HG02884 (cell line): ENCODE measurements around the gene SEC31A.
"Not testable (repeated sequence)": the region's sequence is repeated elsewhere in the genome, so short reads cannot be mapped to it uniquely, and the experiment has no call there.

Experiments
- ATAC-seq: cut with Tn5 transposase; IDR thresholded peaks from one replicate; pipeline ENCODE4 v1.9.1; 2021; ENCODE audit warnings: mild to moderate bottlenecking, moderate library complexity; ENCODE audit not compliant: unreplicated experiment

The SEC31A gene

DNA sequence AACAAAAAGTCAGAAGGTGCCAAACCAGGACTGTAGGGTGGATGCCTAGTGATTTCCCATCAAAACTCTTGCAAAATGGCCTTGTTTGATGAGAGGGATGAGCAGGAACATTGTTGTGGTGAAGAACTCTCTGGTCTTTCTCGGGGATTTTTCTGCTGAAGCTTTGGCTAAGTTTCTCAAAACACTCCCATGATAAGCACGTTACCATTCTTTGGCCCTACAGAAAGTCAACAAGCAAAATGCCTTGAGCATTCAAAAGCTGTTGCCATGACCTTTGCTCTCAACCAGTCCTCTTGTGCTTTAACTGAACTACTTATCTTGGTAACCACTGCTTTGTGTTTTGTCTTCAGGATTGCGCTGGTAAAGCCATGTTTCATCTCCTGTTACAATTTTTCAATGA, 3.0 kb upstream of the SEC31A start:
- ATAC-seq = no peak

DNA sequence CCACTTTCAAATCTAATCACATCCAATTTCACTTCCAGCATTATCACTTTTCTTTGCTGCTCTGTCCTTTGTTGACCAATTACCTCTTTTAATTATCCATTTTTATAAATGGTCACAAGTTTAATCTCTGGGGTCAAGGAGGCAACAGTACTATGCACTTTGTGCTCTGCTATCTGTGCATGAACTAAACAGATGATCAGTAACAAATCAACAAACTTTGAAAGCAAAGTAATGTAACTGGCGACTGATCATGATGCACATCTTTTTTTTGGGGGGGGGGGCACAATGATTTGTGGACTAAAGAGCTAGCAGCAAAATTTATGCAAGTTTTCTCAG, 1.5 kb upstream of the SEC31A start:
- no peak for ATAC-seq

DNA sequence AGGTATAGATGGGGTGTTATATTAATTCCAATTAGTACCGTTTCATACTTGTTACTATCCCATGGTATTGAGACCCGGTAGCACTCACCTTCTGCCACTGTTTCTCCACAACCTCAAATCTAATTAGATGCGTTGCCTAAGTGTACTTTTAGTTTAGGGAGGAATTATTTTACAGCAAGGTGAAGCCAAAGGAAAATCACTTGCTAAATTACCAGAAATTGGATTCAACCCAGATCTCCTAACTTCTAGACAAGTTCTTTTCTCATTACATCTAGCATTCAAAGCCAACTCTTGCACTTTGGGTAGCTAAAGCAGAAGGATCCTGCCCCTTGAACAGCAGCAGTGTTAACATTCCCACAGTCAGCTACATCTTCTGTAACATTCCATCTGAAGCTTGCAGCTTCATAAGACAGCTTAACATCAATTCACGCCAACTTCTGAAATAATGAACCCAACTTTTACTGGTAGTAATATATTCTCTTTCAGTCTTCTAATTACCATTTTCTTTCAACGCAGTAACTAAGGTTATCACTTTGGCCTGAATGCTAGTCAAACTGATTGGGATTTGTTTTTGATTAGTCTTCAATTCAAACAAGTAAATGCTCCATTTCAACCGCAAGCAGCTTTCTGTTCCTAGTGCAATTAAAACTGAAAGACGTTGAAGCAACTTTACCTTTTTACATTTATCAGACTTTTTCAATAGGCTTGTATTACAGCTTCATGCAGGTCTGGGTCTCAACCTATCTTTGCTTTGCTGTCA, 934 bp upstream of the SEC31A start:
- no peak for ATAC-seq

DNA sequence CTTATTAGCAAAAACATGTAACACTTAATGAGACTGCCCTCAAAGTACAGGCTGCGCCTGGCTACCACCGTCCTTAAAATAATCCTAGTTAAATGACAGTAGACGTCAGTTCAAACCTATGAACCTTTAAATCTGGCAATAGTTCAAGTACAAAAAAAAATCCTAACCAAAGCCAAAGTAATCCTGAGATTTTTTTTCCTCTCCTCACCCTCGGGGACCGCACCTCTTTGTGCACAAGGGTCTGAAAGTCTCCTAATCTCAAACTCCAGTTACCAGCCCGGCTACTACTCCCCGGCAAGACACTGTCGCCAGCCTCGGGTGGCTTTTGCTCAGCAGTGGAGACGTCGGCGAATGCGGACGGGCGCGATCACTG, 439 bp downstream of the SEC31A start:
- peak; percentile 1 for ATAC-seq

DNA sequence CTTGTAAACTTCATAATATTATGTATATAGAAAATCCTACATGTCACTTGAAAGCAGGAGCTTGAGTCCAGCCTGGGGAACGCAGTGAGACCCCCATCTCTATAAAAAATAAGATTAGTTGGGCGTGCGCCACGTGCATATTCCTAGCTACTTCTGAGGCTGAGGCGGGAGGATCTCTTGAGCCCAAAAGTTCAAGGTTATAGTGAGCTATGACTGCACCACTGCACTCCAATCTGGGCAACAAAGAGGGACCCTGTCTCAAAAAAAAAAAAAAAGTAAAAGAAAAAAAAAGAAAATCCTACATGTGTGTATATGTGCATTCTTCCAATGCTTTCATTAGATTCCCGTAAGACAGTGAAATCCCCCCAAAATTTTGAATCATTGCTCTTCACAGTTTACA, 1.7 kb downstream of the SEC31A start:
- ATAC-seq = no peak

DNA sequence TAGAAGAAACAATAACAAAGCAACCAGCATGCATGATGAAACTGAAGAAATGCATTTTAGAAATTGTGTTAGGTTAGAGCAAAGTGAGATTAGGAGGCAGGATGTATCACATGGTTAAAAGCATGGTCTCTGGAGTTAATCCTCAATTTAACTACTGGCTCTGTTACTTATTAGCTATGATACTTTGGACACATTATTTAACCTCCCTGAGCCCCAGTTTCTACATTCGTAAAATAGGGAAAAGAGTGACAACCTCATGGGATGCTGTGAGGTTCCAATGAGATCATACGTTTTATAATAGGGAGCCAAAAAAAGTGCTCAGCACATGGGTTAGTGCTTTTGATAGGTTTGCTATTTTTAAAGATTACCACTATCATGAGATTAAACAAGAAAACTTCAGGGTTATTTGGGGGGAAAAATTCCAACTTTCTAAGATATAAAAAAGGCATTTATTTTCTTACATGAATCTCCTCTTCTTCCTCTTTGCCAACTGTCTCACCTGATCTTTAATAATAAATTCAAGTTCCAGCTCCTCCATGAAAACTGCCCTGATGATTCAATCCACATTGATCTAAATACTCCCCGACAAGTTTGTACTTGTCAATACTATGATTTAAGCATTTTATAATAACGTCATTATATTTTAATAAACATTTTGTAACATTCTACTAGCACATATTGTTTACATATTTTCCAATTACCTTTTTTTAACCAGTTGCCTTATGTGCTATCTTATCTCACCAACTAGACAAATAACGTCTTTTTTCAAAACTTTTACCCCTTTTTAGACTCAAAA, 4.6 kb downstream of the SEC31A start:
- no peak for ATAC-seq

DNA sequence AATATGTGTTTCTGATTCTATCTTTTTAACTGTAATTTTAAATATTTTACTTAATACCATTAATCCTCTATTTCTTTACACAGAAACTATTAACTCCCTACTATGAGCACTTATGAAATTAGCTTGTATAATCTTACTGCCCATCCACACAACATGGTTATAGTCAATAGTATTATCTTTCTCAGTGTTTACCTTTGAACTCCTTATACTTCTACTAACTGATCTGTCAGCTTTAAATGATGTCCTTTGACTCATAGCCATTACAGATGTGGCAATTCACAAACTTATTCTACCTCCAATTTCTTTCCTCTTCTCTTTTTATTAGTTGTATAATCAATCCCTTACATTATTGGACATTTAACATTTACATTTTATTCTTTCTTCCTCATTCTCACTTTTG, 5.5 kb downstream of the SEC31A start:
- ATAC-seq = no peak

DNA sequence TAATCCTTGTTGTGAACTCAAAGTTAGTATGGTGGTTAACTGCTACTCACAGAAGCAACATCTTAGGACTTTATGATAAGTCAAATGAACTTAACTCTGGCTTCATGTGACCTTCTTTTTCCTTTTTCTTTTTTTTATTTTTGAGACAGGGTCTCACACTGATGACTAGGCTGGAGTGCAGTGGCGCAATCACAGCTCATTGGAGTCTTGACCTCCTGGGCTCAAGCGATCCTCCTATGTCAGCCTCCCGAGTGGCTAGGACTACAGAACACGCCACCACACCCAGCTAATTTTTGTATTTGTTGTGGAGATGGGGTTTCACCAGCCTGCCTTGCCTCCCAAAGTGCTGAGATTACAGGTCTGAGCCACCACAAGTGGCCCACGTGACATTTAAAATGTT, 22.4 kb downstream of the SEC31A start:
- ATAC-seq = no peak

DNA sequence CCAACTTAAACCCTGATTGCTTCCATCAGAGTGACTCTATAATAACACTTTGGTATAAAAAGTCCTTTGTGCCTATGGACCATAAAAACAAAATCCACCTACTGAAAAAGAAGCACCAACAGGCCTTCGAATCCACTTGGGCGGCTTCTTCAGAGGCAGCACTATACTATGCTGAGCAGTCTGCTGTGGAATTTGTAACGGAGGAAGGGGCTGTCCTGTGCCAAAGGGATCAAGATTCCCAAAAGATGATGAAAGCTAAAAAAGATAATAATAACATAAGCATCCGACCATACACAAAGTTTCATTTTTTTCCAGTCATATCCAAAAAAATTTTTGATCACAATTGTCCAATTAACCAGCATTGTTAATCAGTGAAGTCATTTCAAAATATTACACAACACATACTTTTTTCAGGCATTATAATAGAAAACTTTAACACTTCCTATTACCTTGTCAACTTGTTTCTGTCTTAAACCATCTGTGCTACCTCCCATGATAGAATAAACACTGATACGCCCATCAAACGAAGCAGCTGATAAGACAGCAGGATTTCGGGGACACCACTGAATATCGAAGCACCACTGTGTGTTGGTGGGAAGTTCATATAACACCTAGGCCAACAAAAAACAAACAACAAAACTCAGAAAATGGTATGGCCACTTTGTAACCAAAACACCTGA, 24.1 kb downstream of the SEC31A start:
- ATAC-seq = no peak

DNA sequence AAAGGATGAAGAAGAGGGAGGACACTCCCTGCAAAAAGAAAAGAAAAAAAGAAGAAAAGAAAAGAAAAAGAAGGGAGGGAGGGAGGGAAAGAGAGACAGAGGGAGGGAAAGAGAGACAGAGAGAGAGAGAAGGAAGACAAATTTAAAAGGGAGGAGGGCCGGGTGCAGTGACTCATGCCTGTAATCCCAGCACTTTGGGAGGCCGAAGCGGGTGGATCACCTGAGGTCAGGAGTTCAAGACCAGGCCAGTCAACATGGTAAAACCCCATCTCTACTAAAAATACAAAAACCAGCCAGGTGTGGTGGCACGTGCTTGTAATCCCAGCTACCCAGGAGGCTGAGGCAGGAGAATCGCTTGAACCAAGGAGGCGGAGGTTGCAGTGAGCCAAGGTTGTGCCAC, 24.9 kb downstream of the SEC31A start:
- not testable (repeated sequence) for ATAC-seq

DNA sequence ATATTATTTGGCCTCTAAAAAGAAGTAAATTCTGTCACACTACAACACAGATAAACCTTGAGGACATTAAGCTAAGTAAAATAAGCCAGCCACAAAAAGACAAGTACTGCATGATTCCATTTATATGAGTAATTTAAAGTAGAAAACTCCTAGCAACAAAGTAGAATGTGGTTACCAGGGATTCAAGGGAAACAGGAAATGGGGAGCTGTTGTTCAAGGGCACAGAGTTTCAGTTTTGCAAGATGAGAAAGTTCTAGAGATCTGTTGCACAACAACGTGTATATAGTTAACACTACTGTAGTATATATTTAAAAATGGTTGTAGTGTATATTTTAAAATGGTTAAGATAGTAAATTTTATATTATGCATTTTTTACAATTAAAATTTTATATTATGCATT, 25.4 kb downstream of the SEC31A start:
- ATAC-seq = no peak

DNA sequence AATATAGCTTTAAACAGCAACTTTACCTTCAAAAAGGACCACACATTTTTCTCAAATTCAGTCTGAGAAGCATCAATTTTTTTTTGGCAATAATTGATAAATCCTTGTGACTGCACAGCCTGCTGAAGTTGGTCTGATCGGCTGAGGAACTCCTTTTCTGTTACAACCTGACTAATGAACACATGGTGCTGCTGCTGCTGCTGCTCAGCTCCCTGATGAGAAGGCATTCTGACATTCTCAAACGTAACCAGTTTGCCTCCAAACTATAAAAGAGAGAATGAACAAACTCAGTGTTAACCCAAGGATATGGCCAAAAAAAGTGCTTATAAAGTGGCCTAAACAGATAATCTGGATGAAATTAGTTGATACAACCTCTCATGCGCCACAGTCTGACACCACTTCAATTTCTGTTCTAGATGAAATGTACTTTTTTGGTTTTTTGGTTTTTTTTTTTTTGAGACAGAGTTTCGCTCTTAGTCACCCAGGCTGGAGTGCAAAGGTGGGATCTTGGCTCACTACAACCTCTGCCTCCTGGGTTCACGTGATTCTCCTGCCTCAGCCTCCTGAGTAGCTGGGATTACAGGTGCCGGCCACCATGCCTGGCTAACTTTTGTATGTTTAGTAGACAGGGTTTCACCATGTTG, 26.5 kb downstream of the SEC31A start:
- ATAC-seq = no peak

DNA sequence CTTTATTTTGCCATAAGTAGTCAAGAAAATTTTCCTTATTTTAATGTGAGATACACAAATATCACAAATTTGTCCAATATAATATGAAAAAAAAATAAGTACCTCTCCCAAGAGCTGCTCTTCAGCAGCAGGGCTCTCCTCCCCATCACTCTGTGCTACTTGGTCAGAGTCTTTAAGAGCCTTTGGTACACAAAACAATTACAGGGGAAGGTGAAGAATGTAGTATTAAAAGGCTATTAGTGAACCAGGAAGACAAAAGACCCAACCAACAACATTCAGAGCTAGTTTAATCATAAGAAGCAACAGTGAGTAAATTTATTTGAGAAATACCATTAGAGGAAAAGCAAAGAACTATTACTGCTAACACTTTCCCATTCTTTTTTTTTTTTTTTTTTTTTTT, 29.4 kb downstream of the SEC31A start:
- ATAC-seq = no peak

DNA sequence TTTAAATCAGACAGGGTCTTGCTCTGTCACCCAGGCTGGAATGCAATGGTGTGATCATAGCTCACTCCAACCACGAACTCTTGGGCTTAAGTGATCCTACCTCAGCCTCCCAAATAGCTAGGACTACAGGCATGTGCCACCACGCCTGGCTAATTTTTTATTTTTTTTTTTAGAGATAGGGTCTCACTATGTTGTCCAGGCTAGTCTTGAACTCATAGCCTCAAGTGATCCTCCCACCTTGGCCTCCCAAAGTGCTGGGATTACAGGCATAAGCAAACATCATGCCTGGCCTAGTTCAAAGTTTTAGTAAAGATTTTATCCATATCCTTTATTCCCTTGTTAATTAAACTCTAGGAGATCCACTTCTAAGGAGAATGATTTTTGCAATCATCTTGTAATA, 30.5 kb downstream of the SEC31A start:
- ATAC-seq = not testable (repeated sequence)

DNA sequence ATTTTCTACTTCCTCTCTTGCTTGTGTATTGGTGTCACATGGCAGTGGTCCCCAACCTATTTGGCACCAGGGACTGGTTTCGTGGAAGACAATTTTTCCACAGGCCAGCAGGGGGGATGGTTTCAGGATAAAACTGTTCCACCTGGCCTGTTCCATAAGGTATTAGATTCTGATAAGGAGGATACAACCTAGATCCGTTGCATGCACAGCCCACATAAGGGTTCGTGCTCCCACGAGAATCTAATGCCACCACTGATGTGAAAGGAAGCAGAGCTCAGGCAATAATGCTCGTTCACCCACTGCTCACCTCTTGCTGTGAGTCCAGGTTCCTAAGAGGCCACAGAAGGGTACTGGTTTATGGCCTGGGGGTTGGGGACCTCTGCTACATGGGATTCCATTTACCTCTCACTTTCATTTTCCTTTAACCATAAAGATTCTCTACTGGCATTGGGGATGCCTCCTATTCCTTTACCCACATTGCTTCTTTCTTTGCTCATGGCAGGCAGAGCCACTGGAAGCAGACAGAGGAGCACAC, 38.1 kb downstream of the SEC31A start:
- ATAC-seq = no peak

DNA sequence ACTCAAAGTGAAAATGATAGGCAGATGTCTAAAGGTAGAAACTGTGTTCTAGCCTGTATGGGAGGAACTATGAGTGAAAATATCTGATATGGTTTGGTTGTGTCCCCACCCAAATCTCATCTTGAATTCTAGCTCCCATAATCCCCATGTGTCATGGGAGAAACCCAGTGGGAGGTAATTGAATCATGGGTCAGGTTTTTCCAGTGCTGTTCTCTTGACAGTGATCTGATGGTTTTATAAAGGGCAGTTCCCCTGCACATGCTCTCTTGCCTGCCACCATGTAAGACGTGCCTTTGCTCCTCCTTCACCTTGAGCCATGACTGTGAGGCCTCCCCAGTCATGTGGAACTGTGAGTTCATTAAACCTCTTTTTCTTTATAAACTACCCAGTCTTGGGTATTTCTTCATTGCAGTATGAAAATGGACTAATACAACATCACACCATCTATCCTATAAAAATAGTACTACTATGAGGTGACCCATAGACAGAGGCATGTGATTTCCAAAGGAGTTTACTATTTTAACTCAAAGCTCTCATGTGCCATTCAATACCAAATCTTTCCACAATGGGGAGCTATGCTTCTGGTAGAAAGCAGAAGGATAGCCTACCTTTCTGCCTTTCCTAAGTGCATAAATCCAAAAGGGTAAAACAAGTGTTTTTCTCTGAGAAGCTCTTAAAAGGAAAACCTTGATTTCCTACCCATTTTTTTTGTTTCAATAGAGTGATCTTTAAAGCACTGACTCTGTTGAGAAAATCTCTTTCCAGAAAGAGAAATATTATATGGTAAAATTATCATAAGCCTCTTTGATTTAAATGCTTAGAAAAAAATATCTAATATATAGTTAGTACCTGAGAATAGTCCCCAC, 38.8 kb downstream of the SEC31A start:
- no peak for ATAC-seq

DNA sequence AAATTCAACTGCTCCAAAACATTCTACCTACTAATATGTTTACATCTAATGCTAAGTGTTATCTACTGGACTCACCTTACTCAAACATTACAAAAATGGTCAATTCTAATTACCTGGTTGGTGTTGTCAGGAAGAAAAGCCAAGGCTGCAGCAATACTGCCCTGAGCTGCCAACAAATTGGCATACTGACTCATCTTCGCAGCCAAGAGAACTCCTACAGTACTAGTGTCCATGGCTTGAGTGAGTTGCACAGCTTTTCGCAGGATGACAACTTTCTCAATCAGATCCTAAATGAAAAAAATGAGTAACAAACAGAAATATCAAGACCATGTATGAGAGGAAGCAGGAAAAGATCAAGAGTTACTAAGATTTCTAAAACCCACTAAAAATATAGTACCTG, 39.6 kb downstream of the SEC31A start:
- no peak for ATAC-seq

DNA sequence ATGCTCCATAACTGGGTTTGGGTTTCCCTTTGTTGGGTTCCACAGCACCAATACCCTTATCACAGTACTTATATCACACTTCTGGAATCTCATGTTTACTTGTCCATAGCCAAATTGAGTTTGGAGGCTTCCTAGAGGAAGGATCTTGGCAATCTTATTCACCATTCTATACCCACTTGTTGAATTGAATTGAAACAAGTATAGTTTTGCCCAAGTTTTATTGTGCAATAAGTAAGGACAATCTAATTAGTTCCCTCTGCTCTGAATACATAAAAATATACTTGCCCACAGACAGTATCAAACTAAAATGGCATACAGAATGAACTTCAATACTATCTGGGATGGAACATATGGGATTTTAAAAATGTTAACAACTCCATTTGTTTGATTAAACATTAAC, 40.3 kb downstream of the SEC31A start:
- no peak for ATAC-seq

DNA sequence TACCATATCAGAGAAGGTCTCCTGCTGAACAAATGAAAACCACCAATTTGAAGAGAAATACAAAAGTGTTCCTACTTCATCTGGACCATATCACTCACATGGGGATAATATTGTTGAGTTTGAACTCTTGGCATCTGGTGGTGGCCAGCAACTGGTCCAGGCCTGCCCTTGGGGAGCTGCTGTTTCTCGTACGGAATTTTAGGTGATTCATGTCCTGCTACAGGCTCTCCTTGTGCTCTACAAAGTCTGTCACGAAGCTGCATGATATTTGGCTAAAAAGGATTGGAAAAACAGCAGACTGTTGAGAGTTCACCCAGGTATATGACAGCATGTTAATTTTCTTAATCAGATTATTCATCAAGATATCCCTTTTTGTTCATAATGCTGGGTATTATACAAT, 42.2 kb downstream of the SEC31A start:
- ATAC-seq = no peak

DNA sequence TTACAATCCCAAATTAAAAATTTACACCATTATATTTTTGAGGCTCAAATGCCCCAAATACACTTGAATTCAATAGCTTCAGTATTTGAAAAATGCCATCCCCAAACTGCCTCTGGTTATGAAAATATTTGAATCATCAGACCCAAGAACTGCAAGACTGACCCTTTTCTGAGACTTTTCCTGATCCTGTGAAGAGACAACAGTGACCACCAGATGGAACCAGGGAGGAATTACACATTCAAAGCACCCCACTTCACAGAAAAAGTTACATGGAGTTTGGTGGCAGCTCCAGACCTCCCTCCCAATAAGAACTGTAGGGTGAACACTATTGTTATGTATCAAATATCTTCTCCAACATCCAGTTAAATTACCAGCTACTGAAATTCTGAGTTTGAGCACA, 48.4 kb downstream of the SEC31A start:
- no peak for ATAC-seq
